Measurements from ENCODE around the gene SLC29A4.
A peak's percentile ranks its signal among the peaks of the same experiment; 100 is the strongest.
"Not testable (repeated sequence)": the region's sequence is repeated elsewhere in the genome, so short reads cannot be mapped to it uniquely, and the experiment has no call there.

SLC29A4 gene

GRCh38 chr7:5282543-5283316 lies at the start of gene SLC29A4:
Gene SLC29A4 (plus strand): TSS chr7:5282943. CDS start chr7:5287817, 4,874 bp downstream.
- DNase-seq: peak; percentile 40
- ATAC-seq: no peak

- DNase-seq (no peak), ATAC-seq (no peak)
These were observed 47.6 kb upstream of the SLC29A4 start for GRCh38 chr7:5234852-5235831.

GRCh38 chr7:5237286-5237685 lies 45.5 kb upstream of the SLC29A4 start:
- no peak for ATAC-seq

GRCh38 chr7:5238500-5238899 lies 44.2 kb upstream of the SLC29A4 start:
- ATAC-seq (no peak), DNase-seq (no peak)

More at GRCh38 chr7:5237286-5237685, 45.5 kb upstream of the SLC29A4 start:
- no peak for DNase-seq

GRCh38 chr7:5243261-5243660 lies 39.5 kb upstream of the SLC29A4 start:
- ATAC-seq (no peak), DNase-seq (no peak)

- ATAC-seq: no peak
- no peak for DNase-seq
These were observed 34.4 kb upstream of the SLC29A4 start for GRCh38 chr7:5248201-5248885.

GRCh38 chr7:5250787-5251186 lies 32.0 kb upstream of the SLC29A4 start:
- DNase-seq, ATAC-seq: not testable (repeated sequence)

GRCh38 chr7:5253529-5253928 lies 29.2 kb upstream of the SLC29A4 start:
- DNase-seq, ATAC-seq: not testable (repeated sequence)

GRCh38 chr7:5254371-5254770 lies 28.4 kb upstream of the SLC29A4 start:
- not testable (repeated sequence) for DNase-seq, ATAC-seq

- no peak for DNase-seq
- ATAC-seq: no peak
These were observed 26.9 kb upstream of the SLC29A4 start for GRCh38 chr7:5255832-5256231.

- not testable (repeated sequence) for DNase-seq, ATAC-seq
These were observed 22.1 kb upstream of the SLC29A4 start for GRCh38 chr7:5260530-5261068.

- DNase-seq, ATAC-seq: not testable (repeated sequence)
These were observed 19.7 kb upstream of the SLC29A4 start for GRCh38 chr7:5263066-5263465.

GRCh38 chr7:5265320-5266190 lies 17.2 kb upstream of the SLC29A4 start:
- DNase-seq (no peak), ATAC-seq (no peak)

GRCh38 chr7:5266191-5267028 lies 16.3 kb upstream of the SLC29A4 start:
- no peak for DNase-seq
- no peak for ATAC-seq

- not testable (repeated sequence) for ATAC-seq
These were observed 14.9 kb upstream of the SLC29A4 start for GRCh38 chr7:5267829-5268228.

GRCh38 chr7:5269992-5270657 lies 12.6 kb upstream of the SLC29A4 start:
- DNase-seq, ATAC-seq: not testable (repeated sequence)

More at GRCh38 chr7:5267829-5268228, 14.9 kb upstream of the SLC29A4 start:
- DNase-seq: not testable (repeated sequence)

- no peak for DNase-seq
- no peak for ATAC-seq
These were observed 12.0 kb upstream of the SLC29A4 start for GRCh38 chr7:5270788-5271187.

- ATAC-seq, DNase-seq: not testable (repeated sequence)
These were observed 8.8 kb upstream of the SLC29A4 start for GRCh38 chr7:5273831-5274405.

GRCh38 chr7:5274441-5274840 lies 8.3 kb upstream of the SLC29A4 start:
- ATAC-seq (no peak), DNase-seq (no peak)
